Neural progenitor cell (in vitro differentiated cells): ENCODE measurements around the gene GALNT2. TPM values are rescaled to one million over a fixed set of nuclear protein-coding genes. Genes with fewer than 3 reads are reported as not detected.

Experiments
- DNase-seq: peaks from one replicate; pipeline ENCODE4 v3.0.0-alpha.2; 2016; ENCODE audit warnings: low spot score
- H2AFZ ChIP-seq: fragments of 200-600 bp; sonication (generic); replicated peaks from 2 replicates; pipeline ENCODE4 v1.6.1; 2016; ENCODE audit warnings: antibody characterized with exemption
- H3F3A ChIP-seq: fragments of 200-600 bp; sonication (generic); 2 replicates; pipeline ENCODE4 v1.6.1; 2016; ENCODE audit warnings: antibody characterized with exemption, low read depth
- H3K27ac ChIP-seq: fragments of 200-600 bp; sonication (generic); 2 replicates; pipeline ENCODE4 v1.5.1; 2016; ENCODE audit warnings: mild to moderate bottlenecking
- H3K27me3 ChIP-seq: fragments of 200-600 bp; sonication (generic); 2 replicates; pipeline ENCODE4 v1.6.1; 2016; ENCODE audit warnings: mild to moderate bottlenecking, moderate library complexity
- H3K36me3 ChIP-seq: fragments of 200-600 bp; sonication (generic); 2 replicates; pipeline ENCODE4 v1.5.1; 2016
- H3K4me1 ChIP-seq: fragments of 200-600 bp; sonication (generic); 2 replicates; pipeline ENCODE4 v1.6.1; 2016; ENCODE audit warnings: mixed run types
- H3K4me2 ChIP-seq: fragments of 200-600 bp; sonication (generic); 2 replicates; pipeline ENCODE4 v1.6.1; 2016
- H3K4me3 ChIP-seq: fragments of 200-600 bp; sonication (generic); 2 replicates; pipeline ENCODE4 v1.5.1; 2016
- H3K79me2 ChIP-seq: fragments of 200-600 bp; sonication (generic); 2 replicates; pipeline ENCODE4 v1.6.1; 2016; ENCODE audit warnings: low read depth
- H3K9ac ChIP-seq: fragments of 200-600 bp; sonication (generic); 2 replicates; pipeline ENCODE4 v1.6.1; 2016
- H3K9me3 ChIP-seq: fragments of 200-600 bp; sonication (generic); 2 replicates; pipeline ENCODE4 v1.5.1; 2016; ENCODE audit warnings: low read depth
- H4K20me1 ChIP-seq: fragments of 200-600 bp; sonication (generic); 2 replicates; pipeline ENCODE4 v1.6.1; 2016; ENCODE audit warnings: low read depth
- H3K27ac Mint-ChIP-seq: 3 replicates; pipeline ENCODE4 v1.8.0; 2021; ENCODE audit warnings: mixed read lengths
- H3K27me3 Mint-ChIP-seq: 2 replicates; pipeline ENCODE4 v1.8.0; 2022; ENCODE audit warnings: low read depth, mild to moderate bottlenecking, inconsistent platforms, moderate library complexity, mixed read lengths; ENCODE audit not compliant: insufficient read depth
- H3K36me3 Mint-ChIP-seq: 3 replicates; pipeline ENCODE4 v1.8.0; 2021; ENCODE audit warnings: mixed read lengths
- H3K4me1 Mint-ChIP-seq: 3 replicates; pipeline ENCODE4 v1.8.0; 2021; ENCODE audit warnings: mixed read lengths
- H3K4me3 Mint-ChIP-seq: 3 replicates; pipeline ENCODE4 v1.8.0; 2021; ENCODE audit warnings: mild to moderate bottlenecking, moderate library complexity, mixed read lengths
- H3K9me3 Mint-ChIP-seq: 3 replicates; pipeline ENCODE4 v1.8.0; 2020; ENCODE audit warnings: mixed read lengths
- EZH2 ChIP-seq: fragments of 200-600 bp; sonication (generic); IDR thresholded peaks from 2 replicates; pipeline ENCODE4 v1.6.1; 2017; ENCODE audit warnings: antibody characterized with exemption, mild to moderate bottlenecking, moderate library complexity
- EZH2phosphoT487 ChIP-seq: fragments of 200-600 bp; sonication (generic); IDR thresholded peaks from 2 replicates; pipeline ENCODE4 v1.6.1; 2017; ENCODE audit warnings: antibody characterized with exemption
- total RNA-seq: library from RNA; depleted of rRNA; stranded (reverse); fragments of >200 nt; gene quantifications from 2 replicates; pipeline ENCODE4 v1.2.3, GENCODE V29; 2015; ENCODE audit warnings: low replicate concordance
- TF ChIP-seq, protein P1 (sequence below): fragments of 200-600 bp; sonication (generic); IDR thresholded peaks from 2 replicates; pipeline ENCODE4 v1.5.1; 2017; ENCODE audit warnings: antibody characterized with exemption, mild to moderate bottlenecking

The GALNT2 gene
- total RNA-seq, 1 donor from 2014 or later, result 37.6 TPM

DNA sequence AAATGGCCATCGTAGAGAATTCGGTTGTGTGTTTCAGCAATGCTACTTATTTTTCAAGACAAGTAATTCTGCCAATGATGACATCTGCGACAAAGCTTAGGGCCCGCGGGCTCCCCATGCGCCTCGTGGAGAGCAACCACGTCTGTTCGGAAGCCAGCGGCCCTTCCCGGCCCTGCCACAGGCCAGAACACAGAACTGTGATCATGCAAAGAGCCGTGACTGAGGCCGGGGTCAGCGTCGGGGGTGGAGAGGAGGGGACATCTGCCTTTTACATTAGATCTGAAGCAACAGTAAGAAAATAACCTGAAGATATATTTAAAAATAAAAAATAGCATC lies 255.4 kb downstream of the GALNT2 start:
- no peak overlapping the region for H3K4me3 Mint-ChIP-seq
- TF ChIP-seq EZH2 (no peak), EZH2phosphoT487 (no peak)
- TF ChIP-seq, protein P1, sequence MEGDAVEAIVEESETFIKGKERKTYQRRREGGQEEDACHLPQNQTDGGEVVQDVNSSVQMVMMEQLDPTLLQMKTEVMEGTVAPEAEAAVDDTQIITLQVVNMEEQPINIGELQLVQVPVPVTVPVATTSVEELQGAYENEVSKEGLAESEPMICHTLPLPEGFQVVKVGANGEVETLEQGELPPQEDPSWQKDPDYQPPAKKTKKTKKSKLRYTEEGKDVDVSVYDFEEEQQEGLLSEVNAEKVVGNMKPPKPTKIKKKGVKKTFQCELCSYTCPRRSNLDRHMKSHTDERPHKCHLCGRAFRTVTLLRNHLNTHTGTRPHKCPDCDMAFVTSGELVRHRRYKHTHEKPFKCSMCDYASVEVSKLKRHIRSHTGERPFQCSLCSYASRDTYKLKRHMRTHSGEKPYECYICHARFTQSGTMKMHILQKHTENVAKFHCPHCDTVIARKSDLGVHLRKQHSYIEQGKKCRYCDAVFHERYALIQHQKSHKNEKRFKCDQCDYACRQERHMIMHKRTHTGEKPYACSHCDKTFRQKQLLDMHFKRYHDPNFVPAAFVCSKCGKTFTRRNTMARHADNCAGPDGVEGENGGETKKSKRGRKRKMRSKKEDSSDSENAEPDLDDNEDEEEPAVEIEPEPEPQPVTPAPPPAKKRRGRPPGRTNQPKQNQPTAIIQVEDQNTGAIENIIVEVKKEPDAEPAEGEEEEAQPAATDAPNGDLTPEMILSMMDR, result no peak
- Histone ChIP-seq H3K4me2 (no peak overlapping the region), H3K79me2 (no peaks in the 10 kb centered on the region), H3K27ac (no peak overlapping the region), H3F3A (no peaks in the 10 kb centered on the region), H2AFZ (no peak overlapping the region), H4K20me1 (no peaks in the 10 kb centered on the region), H3K27me3 (no peaks in the 10 kb centered on the region), H3K36me3 (no peaks in the 10 kb centered on the region), H3K4me3 (no peak overlapping the region), H3K9ac (no peak overlapping the region), H3K4me1 (no peaks in the 10 kb centered on the region), H3K9me3 (no peaks in the 10 kb centered on the region)
- DNase-seq, result no peak
- no peak overlapping the region for H3K27ac Mint-ChIP-seq
- peaks cover 8% of the 10 kb centered on the region for H3K36me3 Mint-ChIP-seq
- no peaks in the 10 kb centered on the region for H3K4me1 Mint-ChIP-seq
- no peaks in the 10 kb centered on the region for H3K9me3 Mint-ChIP-seq
- peaks cover 2% of the 10 kb centered on the region for H3K27me3 Mint-ChIP-seq

DNA sequence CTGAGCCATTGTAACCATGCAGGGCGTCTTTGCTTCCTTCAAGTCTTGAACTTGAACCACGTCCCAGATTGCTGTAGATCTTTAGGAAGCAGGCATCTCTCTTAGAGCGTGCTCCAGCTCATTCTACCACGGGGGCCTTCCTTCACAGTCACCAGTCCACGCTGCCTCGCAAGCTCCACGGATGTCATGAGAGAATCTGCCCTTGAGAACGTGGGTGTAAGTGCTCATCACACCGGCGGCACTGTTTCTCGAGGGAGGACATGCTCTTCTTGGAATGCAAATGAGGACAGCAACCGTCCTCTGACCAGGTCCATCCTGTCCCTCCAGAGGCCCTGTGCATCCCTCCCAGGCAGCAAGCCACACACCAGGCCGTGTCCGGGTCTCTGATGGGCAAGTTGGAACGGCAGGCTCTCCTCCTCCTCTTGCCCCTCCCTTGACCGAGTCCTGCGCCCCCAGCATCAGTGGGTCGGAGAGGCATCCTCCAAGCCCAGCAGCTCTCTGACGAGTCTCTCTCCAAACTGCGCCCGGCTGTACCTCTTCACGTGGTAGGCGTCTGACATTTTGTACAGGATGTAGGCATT lies 256.0 kb downstream of the GALNT2 start:
- H4K20me1 ChIP-seq, result no peaks in the 10 kb centered on the region
- TF ChIP-seq, protein P1, result no peak
- no peak for TF ChIP-seq EZH2phosphoT487
- TF ChIP-seq EZH2, result no peak
- no peaks in the 10 kb centered on the region for H3K27me3 ChIP-seq
- Mint-ChIP-seq H3K27me3 (peaks cover 2% of the 10 kb centered on the region), H3K4me3 (no peak overlapping the region), H3K36me3 (peaks cover 8% of the 10 kb centered on the region), H3K27ac (no peak overlapping the region), H3K9me3 (no peaks in the 10 kb centered on the region), H3K4me1 (no peaks in the 10 kb centered on the region)
- H3K9me3 ChIP-seq, result no peaks in the 10 kb centered on the region
- H3K36me3 ChIP-seq, result no peaks in the 10 kb centered on the region
- no peaks in the 10 kb centered on the region for H3K4me1 ChIP-seq
- H3K4me3 ChIP-seq, result no peak overlapping the region
- H3F3A ChIP-seq, result no peaks in the 10 kb centered on the region
- DNase-seq, result no peak
- H2AFZ ChIP-seq, result no peak overlapping the region
- no peak overlapping the region for H3K4me2 ChIP-seq
- no peak overlapping the region for H3K27ac ChIP-seq
- H3K9ac ChIP-seq, result no peak overlapping the region
- no peaks in the 10 kb centered on the region for H3K79me2 ChIP-seq

DNA sequence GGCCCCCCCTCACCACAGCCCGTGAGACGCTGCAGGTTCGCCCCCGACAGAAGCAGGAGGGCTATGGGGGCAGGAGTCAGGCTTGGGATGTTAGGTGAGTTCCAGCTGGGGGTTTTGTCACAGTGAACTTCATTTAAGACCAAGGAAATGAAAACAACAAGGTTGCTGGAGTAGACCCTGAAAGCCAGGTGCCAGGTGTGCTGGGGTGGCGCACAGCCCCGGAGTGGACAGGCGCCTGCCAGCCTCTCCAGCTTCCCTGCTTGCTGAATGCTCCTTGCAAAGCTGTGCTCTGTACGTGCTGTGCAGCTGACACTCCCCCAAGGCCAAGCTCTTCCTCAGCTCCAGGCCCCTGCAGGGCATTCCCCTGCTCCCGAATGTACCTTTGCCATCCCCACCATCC lies 256.6 kb downstream of the GALNT2 start:
- TF ChIP-seq EZH2 (no peak), EZH2phosphoT487 (no peak)
- TF ChIP-seq, protein P1, result no peak
- DNase-seq, result no peak
- Histone ChIP-seq H3K9me3 (no peaks in the 10 kb centered on the region), H3K79me2 (no peaks in the 10 kb centered on the region), H3K4me1 (no peaks in the 10 kb centered on the region), H2AFZ (no peak overlapping the region), H3K4me3 (no peak overlapping the region), H4K20me1 (no peaks in the 10 kb centered on the region), H3K4me2 (no peak overlapping the region), H3K36me3 (no peaks in the 10 kb centered on the region), H3K27me3 (no peaks in the 10 kb centered on the region), H3K27ac (no peak overlapping the region), H3F3A (no peaks in the 10 kb centered on the region), H3K9ac (no peak overlapping the region)
- Mint-ChIP-seq H3K36me3 (peaks cover 8% of the 10 kb centered on the region), H3K4me1 (no peaks in the 10 kb centered on the region), H3K27ac (no peak overlapping the region), H3K27me3 (peaks cover 2% of the 10 kb centered on the region), H3K9me3 (no peaks in the 10 kb centered on the region), H3K4me3 (no peak overlapping the region)
